Activated CD4-positive, alpha-beta T cell treated with anti-CD3 and anti-CD28 coated beads, Interleukin-2, amount 50 U/mL, for 24 hours (primary cell): ENCODE results near the gene RALB.
"Not testable (repeated sequence)": the region's sequence is repeated elsewhere in the genome, so short reads cannot be mapped to it uniquely, and the experiment has no call there.

Experiments used
- DNase-seq, 2 donors: peaks; one replicate each; pipeline ENCODE4 v3.0.0-alpha.2; 2020; ENCODE audit warnings: low read depth in 1 of 2, low spot score in 1 of 2

The RALB gene

GRCh38 chr2:120243211-120243610, 9.4 kb upstream of the RALB start:
- no peak for DNase-seq

- no peak for DNase-seq
Observed at GRCh38 chr2:120243875-120244553, 8.6 kb upstream of the RALB start.

GRCh38 chr2:120244656-120245519, 7.8 kb upstream of the RALB start:
- no peak for DNase-seq

- no peak for DNase-seq
Observed at GRCh38 chr2:120245520-120246332, 6.9 kb upstream of the RALB start.

GRCh38 chr2:120246546-120247300, 5.9 kb upstream of the RALB start:
- no peak for DNase-seq

GRCh38 chr2:120247851-120248250, 4.8 kb upstream of the RALB start:
- DNase-seq: no peak

GRCh38 chr2:120250640-120251039, 2.0 kb upstream of the RALB start:
- DNase-seq: no peak

- no peak for DNase-seq
Observed at GRCh38 chr2:120251078-120251477, 1.6 kb upstream of the RALB start.

GRCh38 chr2:120251880-120252224, 800 bp upstream of the RALB start:
- DNase-seq: no peak

- no peak for DNase-seq
Observed at GRCh38 chr2:120253021-120253882, 600 bp downstream of the RALB start.

- no peak for DNase-seq
Observed at GRCh38 chr2:120254178-120254577, 1.5 kb downstream of the RALB start.

- no peak for DNase-seq
Observed at GRCh38 chr2:120255071-120255470, 2.4 kb downstream of the RALB start.

GRCh38 chr2:120255986-120256650, 3.5 kb downstream of the RALB start:
- DNase-seq: no peak

GRCh38 chr2:120256651-120257000, 4.0 kb downstream of the RALB start:
- no peak for DNase-seq

GRCh38 chr2:120257522-120257921, 4.9 kb downstream of the RALB start:
- DNase-seq: no peak

GRCh38 chr2:120258196-120258595, 5.5 kb downstream of the RALB start:
- no peak for DNase-seq

- not testable (repeated sequence) for DNase-seq
Observed at GRCh38 chr2:120259939-120260338, 7.3 kb downstream of the RALB start.

- DNase-seq: no peak
Observed at GRCh38 chr2:120260736-120261135, 8.1 kb downstream of the RALB start.

GRCh38 chr2:120261387-120262006, 8.8 kb downstream of the RALB start:
- peak in 1 of 2 donors; percentile 62 for DNase-seq
